Cardiac muscle cell (in vitro differentiated cells and primary cell): ENCODE measurements around the gene TMED10. TPM values are rescaled to one million over a fixed set of nuclear protein-coding genes. Genes with fewer than 3 reads are reported as not detected.
A peak's percentile ranks its signal among the peaks of the same experiment; 100 is the strongest.
"Not testable (repeated sequence)": the region's sequence is repeated elsewhere in the genome, so short reads cannot be mapped to it uniquely, and the experiment has no call there.

ENCODE experiments used
- DNase-seq, 2 donors: peaks; one replicate each; pipeline versions ENCODE4 v3.0.0 to v3.0.0-alpha.2; 2010 to 2017; ENCODE audit warnings: low read depth in 1 of 2, low spot score in 1 of 2
- H3K27ac ChIP-seq: fragments of 200-600 bp; sonication (generic); 2 replicates; pipeline ENCODE4 v1.5.1; 2016
- H3K27me3 ChIP-seq: fragments of 200-600 bp; sonication (generic); 2 replicates; pipeline ENCODE4 v1.6.0; 2016; ENCODE audit warnings: control low read depth
- H3K36me3 ChIP-seq: fragments of 200-600 bp; sonication (generic); 2 replicates; pipeline ENCODE4 v1.5.1; 2016; ENCODE audit warnings: control low read depth
- H3K4me1 ChIP-seq: fragments of 200-600 bp; sonication (generic); 2 replicates; pipeline ENCODE4 v1.8.1; 2017; ENCODE audit warnings: low read depth, mild to moderate bottlenecking, mixed run types
- H3K4me3 ChIP-seq: fragments of 200-600 bp; sonication (generic); 2 replicates; pipeline ENCODE4 v1.5.1; 2016; ENCODE audit warnings: mild to moderate bottlenecking
- H3K9me3 ChIP-seq: fragments of 200-600 bp; sonication (generic); 2 replicates; pipeline ENCODE4 v1.5.1; 2017; ENCODE audit warnings: low read depth, mild to moderate bottlenecking, control low read depth
- polyA plus RNA-seq: library from polyadenylated mRNA; unstranded; fragments of >200 nt; fragmentation: Nextera tagmentation; extraction: Ambion mirVana; gene quantifications from 2 replicates; pipeline ENCODE4 v1.2.1, GENCODE V29; 2016
- total RNA-seq: library from RNA; depleted of rRNA; stranded (reverse); fragments of >200 nt; gene quantifications from 2 replicates; pipeline ENCODE4 v1.2.3, GENCODE V29; 2016
- TF ChIP-seq, protein P1 (sequence below): IDR thresholded peaks from 2 replicates; pipeline ENCODE4 v1.5.1; 2012; ENCODE audit warnings: low read depth, mild to moderate bottlenecking, low read length

TMED10 gene
- total and polyA plus RNA-seq, 2 experiments from 2014 or later = 158 to 295 TPM

- Histone ChIP-seq H3K36me3 (no peaks in the 10 kb centered on the region), H3K4me1 (peaks cover 9% of the 10 kb centered on the region), H3K9me3 (no peaks in the 10 kb centered on the region), H3K27me3 (no peaks in the 10 kb centered on the region), H3K4me3 (no peak overlapping the region), H3K27ac (peak overlapping the region; percentile 65)
- peak in 1 of 2 donors; percentile 90 for DNase-seq
- TF ChIP-seq, protein P1, sequence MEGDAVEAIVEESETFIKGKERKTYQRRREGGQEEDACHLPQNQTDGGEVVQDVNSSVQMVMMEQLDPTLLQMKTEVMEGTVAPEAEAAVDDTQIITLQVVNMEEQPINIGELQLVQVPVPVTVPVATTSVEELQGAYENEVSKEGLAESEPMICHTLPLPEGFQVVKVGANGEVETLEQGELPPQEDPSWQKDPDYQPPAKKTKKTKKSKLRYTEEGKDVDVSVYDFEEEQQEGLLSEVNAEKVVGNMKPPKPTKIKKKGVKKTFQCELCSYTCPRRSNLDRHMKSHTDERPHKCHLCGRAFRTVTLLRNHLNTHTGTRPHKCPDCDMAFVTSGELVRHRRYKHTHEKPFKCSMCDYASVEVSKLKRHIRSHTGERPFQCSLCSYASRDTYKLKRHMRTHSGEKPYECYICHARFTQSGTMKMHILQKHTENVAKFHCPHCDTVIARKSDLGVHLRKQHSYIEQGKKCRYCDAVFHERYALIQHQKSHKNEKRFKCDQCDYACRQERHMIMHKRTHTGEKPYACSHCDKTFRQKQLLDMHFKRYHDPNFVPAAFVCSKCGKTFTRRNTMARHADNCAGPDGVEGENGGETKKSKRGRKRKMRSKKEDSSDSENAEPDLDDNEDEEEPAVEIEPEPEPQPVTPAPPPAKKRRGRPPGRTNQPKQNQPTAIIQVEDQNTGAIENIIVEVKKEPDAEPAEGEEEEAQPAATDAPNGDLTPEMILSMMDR = no peak
Observed at GRCh38 chr14:75182821-75183220, 6.4 kb upstream of the TMED10 start.

DNA sequence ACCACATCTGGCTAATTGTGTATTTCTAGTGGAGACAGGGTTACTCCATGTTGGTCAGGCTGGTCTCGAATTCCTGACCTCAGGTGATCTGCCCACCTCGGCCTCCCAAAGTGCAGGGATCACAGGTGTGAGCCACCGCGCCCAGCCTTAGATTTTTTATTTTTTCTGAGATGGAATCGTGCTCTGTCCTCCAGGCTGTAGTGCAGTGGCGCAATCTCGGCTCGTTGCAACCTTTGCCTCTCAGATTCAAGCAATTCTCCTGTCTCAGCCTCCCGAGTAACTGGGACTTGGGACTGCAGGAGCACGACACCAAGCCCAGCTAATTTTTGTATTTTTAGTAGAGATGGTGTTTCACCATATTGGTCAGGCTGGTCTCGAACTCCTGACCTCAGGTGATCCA is 5.8 kb upstream of the TMED10 start:
- H3K36me3 ChIP-seq, H3K27me3 ChIP-seq, H3K4me3 ChIP-seq, H3K9me3 ChIP-seq, H3K4me1 ChIP-seq, DNase-seq: not testable (repeated sequence)
- H3K27ac ChIP-seq = peak overlapping the region; percentile 65

DNA sequence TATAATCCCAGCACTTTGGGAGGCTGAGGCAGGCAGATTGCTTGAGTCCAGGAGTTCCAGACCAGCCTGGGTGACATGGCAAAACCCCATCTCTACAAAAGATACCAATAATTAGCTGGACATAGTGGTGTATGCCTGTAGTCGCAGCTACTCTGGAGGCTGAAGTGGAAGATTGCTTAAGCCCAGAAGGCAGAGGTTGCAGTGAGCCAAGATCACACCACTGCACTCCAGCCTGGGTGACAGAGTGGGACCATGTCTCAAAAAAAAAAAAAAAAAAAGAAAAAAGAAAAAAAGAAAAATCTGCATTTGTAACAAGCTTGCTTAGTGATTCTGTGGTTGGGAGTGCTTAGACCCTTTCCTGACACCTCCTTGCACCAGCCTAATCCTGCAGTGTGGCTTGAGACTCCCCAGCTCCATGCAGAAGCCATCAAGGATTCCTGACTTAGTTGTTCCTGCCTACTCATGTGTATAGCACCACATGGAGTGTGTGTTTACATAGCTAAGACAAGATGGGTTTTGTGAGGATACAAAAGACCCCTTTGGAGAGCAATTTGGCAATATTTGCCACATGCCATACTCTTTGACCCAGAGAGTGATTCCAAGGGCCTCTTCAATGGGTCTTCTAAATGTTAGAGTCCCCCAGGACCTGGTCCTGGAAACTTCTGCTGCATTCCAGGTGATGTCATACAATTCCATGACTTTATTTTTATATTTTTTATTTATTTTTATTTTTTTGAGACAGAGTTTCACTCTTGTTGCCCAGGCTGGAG is 5.1 kb upstream of the TMED10 start:
- Histone ChIP-seq H3K9me3 (no peaks in the 10 kb centered on the region), H3K27me3 (no peaks in the 10 kb centered on the region), H3K4me3 (no peak overlapping the region), H3K27ac (no peak overlapping the region), H3K36me3 (no peaks in the 10 kb centered on the region), H3K4me1 (peaks cover 12% of the 10 kb centered on the region)
- DNase-seq = no peak
- TF ChIP-seq, protein P1 = no peak

DNA sequence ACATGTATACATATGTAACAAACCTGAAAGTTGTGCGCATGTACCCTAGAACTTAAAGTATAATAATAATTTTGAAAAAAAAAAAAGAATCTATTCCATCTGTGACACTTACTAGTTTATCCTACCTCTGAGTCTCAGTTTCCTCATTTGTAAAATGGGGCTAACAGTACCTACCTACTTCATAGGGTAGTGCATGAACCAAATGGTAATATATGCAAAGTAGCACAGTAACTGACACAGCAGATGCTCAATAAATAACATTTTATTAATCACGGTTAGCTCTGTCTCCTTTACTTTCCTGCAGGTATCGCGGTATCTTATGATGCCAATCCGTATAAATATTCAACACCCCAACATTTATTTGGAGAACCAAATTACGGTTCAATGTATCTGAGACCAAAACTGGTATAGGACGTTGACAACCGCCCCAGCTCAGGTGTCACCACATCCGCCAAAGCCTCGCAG is 703 bp downstream of the TMED10 start:
- Histone ChIP-seq H3K36me3 (no peaks in the 10 kb centered on the region), H3K27ac (peak overlapping the region; percentile 98)

GRCh38 chr14:75174066-75174465 is 2.3 kb downstream of the TMED10 start:
- Histone ChIP-seq H3K4me3 (no peak overlapping the region), H3K27ac (no peak overlapping the region), H3K9me3 (no peaks in the 10 kb centered on the region), H3K36me3 (no peaks in the 10 kb centered on the region), H3K27me3 (no peaks in the 10 kb centered on the region), H3K4me1 (peaks cover 11% of the 10 kb centered on the region)
- DNase-seq = no peak
- TF ChIP-seq, protein P1 = no peak

More for the DNA sequence above, 703 bp downstream of the TMED10 start:
- Histone ChIP-seq H3K9me3 (no peaks in the 10 kb centered on the region), H3K4me1 (peaks cover 11% of the 10 kb centered on the region), H3K27me3 (no peaks in the 10 kb centered on the region), H3K4me3 (peak overlapping the region; percentile 66)
- TF ChIP-seq, protein P1 = no peak
- no peak for DNase-seq

- H3K4me3 ChIP-seq = no peak overlapping the region
- no peaks in the 10 kb centered on the region for H3K36me3 ChIP-seq
- H3K27me3 ChIP-seq = no peaks in the 10 kb centered on the region
- DNase-seq = peak in 1 of 2 donors; percentile 68
- H3K27ac ChIP-seq = no peak overlapping the region
- TF ChIP-seq, protein P1 = no peak
- peaks cover 11% of the 10 kb centered on the region for H3K4me1 ChIP-seq
- H3K9me3 ChIP-seq = no peaks in the 10 kb centered on the region
Observed at GRCh38 chr14:75170772-75171171, 5.6 kb downstream of the TMED10 start.
